Transverse colon (tissue), 4 donors: Measurements from ENCODE around the gene HP1BP3.

Source experiments
- EP300 ChIP-seq: sonication (generic); formaldehyde crosslinking; IDR thresholded peaks from one replicate; pipeline ENCODE4 v1.6.1; 2017; ENCODE audit warnings: antibody characterized with exemption, low read depth
- POLR2AphosphoS5 ChIP-seq, 3 donors: sonication (generic); formaldehyde crosslinking; IDR thresholded peaks; one replicate each; pipeline ENCODE4 v1.6.1; 2016; ENCODE audit warnings: antibody characterized with exemption in 3 of 3
- TF ChIP-seq, protein P1 (sequence below), 5 experiments: fragments of 200-600 bp in 3 of 5; fragments of 450-650 bp in 2 of 5; sonication (generic) in 3 of 5; IDR thresholded peaks; 1 replicate in 2 of 5; 2 replicates in 3 of 5; pipeline ENCODE4 v1.5.1; 2016 to 2017; ENCODE audit warnings: antibody characterized with exemption in 5 of 5, inconsistent platforms in 3 of 5, mild to moderate bottlenecking in 2 of 5, moderate library complexity in 1 of 5

- TF ChIP-seq POLR2AphosphoS5 (IDR thresholded peaks at IDR 0.05) (no peak), EP300 (no peak)
- TF ChIP-seq, protein P1, sequence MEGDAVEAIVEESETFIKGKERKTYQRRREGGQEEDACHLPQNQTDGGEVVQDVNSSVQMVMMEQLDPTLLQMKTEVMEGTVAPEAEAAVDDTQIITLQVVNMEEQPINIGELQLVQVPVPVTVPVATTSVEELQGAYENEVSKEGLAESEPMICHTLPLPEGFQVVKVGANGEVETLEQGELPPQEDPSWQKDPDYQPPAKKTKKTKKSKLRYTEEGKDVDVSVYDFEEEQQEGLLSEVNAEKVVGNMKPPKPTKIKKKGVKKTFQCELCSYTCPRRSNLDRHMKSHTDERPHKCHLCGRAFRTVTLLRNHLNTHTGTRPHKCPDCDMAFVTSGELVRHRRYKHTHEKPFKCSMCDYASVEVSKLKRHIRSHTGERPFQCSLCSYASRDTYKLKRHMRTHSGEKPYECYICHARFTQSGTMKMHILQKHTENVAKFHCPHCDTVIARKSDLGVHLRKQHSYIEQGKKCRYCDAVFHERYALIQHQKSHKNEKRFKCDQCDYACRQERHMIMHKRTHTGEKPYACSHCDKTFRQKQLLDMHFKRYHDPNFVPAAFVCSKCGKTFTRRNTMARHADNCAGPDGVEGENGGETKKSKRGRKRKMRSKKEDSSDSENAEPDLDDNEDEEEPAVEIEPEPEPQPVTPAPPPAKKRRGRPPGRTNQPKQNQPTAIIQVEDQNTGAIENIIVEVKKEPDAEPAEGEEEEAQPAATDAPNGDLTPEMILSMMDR (IDR thresholded peaks at IDR 0.05) = no peak
Observed at GRCh38 chr1:20740781-20741180, 46.3 kb downstream of the HP1BP3 start.
